GM19099 (cell line): ENCODE data around the gene HAGHL.

ENCODE experiments used
- POLR2A ChIP-seq: IDR thresholded peaks from 3 replicates; pipeline ENCODE4 v1.6.1; 2011; ENCODE audit warnings: low read depth; ENCODE audit not compliant: insufficient read length; ENCODE audit errors: extremely low read depth

The HAGHL gene

GRCh38 chr16:726438-727290 is at the start of gene HAGHL, which contains the start of gene CCDC78:
HAGHL (plus strand) TSS chr16:727106; CDS start chr16:727510, 404 bp downstream.
CCDC78 (minus strand) TSS chr16:726443; CDS start chr16:726367, 76 bp downstream.
- TF ChIP-seq POLR2A: peak; percentile 6

- no peak for TF ChIP-seq POLR2A
These were observed 49.4 kb upstream of the HAGHL start for GRCh38 chr16:677316-678190.

- no peak for TF ChIP-seq POLR2A
These were observed 48.6 kb upstream of the HAGHL start for GRCh38 chr16:678209-678857.

GRCh38 chr16:678858-679813 is 47.8 kb upstream of the HAGHL start:
- no peak for TF ChIP-seq POLR2A

- TF ChIP-seq POLR2A: peak; percentile 81
These were observed 46.9 kb upstream of the HAGHL start, which contains the start of gene STUB1 for GRCh38 chr16:679814-680624. STUB1 (plus strand) TSS chr16:680410; CDS start chr16:680526, 116 bp downstream.

- no peak for TF ChIP-seq POLR2A
These were observed 46.3 kb upstream of the HAGHL start for GRCh38 chr16:680625-680945.

GRCh38 chr16:680967-681745 is 45.8 kb upstream of the HAGHL start:
- TF ChIP-seq POLR2A: peak; percentile 22

GRCh38 chr16:681746-682427 is 45.0 kb upstream of the HAGHL start:
- TF ChIP-seq POLR2A: no peak

GRCh38 chr16:682493-683395 is 44.2 kb upstream of the HAGHL start:
- TF ChIP-seq POLR2A: no peak

- TF ChIP-seq POLR2A: no peak
These were observed 43.4 kb upstream of the HAGHL start for GRCh38 chr16:683396-684070.
